Measurements from ENCODE around the gene PIP5K1B.

- TF ChIP-seq EZH2 (IDR thresholded peaks at IDR 0.05; ENCODE audit: borderline replicate concordance): no peak
- no peak for TF ChIP-seq CTCF (IDR thresholded peaks at IDR 0.05; ENCODE audit: poor library complexity)
- no peak for TF ChIP-seq EZH2phosphoT487 (IDR thresholded peaks at IDR 0.05; ENCODE audit: low read depth, severe bottlenecking, unreplicated experiment)
These were observed 162.0 kb downstream of the PIP5K1B start for GRCh38 chr9:68867066-68867465.

Measured in hepatocyte (in vitro differentiated cells).